HG03135 (cell line): ENCODE measurements around the gene TMA16.
A peak's percentile ranks its signal among the peaks of the same experiment; 100 is the strongest.
"Not testable (repeated sequence)": the region's sequence is repeated elsewhere in the genome, so short reads cannot be mapped to it uniquely, and the experiment has no call there.

Experiments
- ATAC-seq: cut with Tn5 transposase; IDR thresholded peaks from one replicate; pipeline ENCODE4 v1.9.1; 2021; ENCODE audit warnings: mild to moderate bottlenecking, moderate library complexity; ENCODE audit not compliant: unreplicated experiment

The TMA16 gene

GRCh38 chr4:163505374-163505773 lies 10.9 kb downstream of the TMA16 start:
- ATAC-seq = no peak

- ATAC-seq = no peak
Measured at GRCh38 chr4:163515198-163515597, 20.7 kb downstream of the TMA16 start.

- ATAC-seq = no peak
Measured at GRCh38 chr4:163523791-163524365, 29.4 kb downstream of the TMA16 start.

- no peak for ATAC-seq
Measured at GRCh38 chr4:163525982-163526381, 31.5 kb downstream of the TMA16 start.

- no peak for ATAC-seq
Measured at GRCh38 chr4:163527172-163527571, 32.7 kb downstream of the TMA16 start.

DNA sequence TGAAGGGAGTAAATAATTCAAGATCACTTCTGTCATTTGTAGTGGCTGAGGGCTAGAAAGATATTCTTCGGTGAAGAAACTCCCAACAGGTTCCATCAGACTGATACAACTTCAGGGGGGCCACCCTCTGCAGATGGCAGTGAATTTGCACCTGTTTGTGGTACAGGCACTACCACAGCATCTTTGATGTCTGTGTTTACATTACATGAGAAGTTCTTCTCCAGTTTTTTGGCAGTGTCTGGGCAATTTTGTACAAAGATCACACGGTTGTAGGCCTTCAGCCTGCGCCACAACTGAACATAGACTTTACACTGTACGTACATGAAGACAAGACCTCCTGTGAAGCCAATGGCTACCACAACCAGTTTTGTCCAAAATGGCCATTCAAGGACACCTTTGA lies 34.2 kb downstream of the TMA16 start:
- no peak for ATAC-seq

GRCh38 chr4:163534056-163534455 lies 39.6 kb downstream of the TMA16 start:
- no peak for ATAC-seq

DNA sequence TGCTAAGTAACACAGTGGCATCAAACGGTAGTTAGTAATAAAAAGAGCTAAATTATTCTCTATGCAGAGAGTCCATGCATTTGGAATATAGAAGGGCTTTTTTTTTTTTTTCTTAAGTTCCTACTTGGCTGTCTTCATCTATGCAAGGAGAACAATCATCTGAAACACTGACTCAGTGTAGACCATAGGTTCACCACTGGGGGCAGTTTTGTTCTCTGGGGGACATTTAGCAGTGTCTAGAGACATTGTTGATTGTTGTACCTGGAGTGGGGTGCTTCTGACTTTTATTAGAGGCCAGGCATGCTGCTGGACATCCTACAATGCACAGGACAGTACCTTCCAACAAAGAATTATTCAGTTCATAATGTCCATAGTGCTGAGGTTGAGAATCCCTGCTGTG lies 41.2 kb downstream of the TMA16 start:
- no peak for ATAC-seq

GRCh38 chr4:163536091-163536490 lies 41.6 kb downstream of the TMA16 start:
- no peak for ATAC-seq

DNA sequence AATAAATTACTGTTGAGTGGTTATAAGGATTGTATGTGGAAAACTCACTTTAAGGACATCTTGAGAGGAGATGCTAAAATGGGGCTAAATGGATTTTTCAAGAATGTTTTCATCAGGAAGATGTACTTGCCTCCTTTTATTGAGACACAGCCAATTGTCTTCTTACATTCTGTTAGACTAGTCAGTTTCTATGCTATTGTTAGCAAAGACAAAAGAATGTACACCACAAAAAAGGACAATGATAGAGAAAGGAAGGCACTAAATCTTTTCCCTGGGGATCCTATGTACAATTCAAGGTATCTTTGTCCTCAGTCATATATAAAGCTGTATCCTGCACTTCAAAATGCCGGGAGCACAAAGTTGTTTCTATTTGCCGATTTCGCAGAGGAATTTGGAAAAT lies 42.6 kb downstream of the TMA16 start:
- ATAC-seq = no peak

- ATAC-seq = not testable (repeated sequence)
Measured at GRCh38 chr4:163538820-163539219, 44.3 kb downstream of the TMA16 start.

GRCh38 chr4:163540448-163540847 lies 46.0 kb downstream of the TMA16 start:
- ATAC-seq = no peak

- ATAC-seq = no peak
Measured at GRCh38 chr4:163540977-163541376, 46.5 kb downstream of the TMA16 start.

DNA sequence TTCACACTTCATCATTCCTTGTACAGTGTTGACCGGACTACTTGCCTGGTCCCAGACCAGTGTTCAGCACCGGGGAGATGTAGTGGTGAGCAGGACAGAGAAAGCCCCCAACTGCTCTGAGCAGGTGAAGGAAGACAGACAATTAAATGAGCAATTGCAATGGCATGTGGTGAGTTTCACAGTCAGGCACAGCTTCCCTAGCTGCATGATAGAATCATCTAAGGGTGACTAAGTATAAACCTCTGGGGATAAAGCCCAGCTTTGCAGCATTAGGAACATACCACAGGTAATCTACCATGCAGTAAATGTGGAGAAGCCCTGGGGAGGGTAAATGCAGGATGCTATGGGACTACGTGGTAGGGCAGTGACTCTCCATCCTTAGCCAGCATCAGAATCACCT lies 47.8 kb downstream of the TMA16 start:
- no peak for ATAC-seq

- ATAC-seq = peak; percentile 81
Measured at GRCh38 chr4:163544407-163545038, 50.0 kb downstream of the TMA16 start.

GRCh38 chr4:163548481-163549243 lies 54.2 kb downstream of the TMA16 start:
- ATAC-seq = no peak

DNA sequence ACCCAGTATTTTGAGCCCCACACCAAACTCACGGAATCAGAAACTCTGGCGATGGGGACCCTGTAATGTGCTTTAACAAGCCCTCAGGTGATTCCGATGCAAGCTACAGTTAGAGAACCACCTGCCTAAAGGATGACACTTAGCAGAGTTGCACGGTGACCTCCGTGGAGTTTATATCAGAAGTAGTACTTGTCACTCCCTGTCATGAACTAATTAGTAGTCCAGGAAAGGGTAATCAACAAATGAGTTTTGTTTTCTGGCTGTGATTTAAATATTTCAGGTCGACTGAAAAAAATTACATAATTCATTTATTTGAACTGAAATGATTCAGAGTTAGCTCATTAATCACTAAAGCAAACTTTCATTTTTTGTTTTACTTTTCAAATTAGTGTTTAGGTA lies 56.4 kb downstream of the TMA16 start:
- no peak for ATAC-seq

DNA sequence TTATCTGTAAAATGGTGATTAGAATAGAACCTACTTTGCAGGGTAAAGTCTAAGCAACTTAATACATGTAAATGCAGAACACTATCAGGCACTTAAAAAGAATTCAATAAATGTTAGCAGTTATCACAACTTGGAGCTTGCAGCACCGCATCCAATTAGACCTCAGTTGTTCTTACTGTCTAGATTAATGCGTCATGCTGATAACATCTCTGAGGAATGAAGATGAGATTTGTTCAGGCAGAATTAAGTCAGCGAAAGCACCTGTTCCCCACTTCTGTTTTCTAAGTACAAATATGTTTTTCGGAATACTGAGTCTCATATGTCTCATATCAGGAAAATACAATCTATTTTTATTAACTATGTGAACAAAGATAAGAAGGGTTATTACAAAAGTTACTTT lies 58.7 kb downstream of the TMA16 start:
- no peak for ATAC-seq

- no peak for ATAC-seq
Measured at GRCh38 chr4:163554870-163555465, 60.5 kb downstream of the TMA16 start.

DNA sequence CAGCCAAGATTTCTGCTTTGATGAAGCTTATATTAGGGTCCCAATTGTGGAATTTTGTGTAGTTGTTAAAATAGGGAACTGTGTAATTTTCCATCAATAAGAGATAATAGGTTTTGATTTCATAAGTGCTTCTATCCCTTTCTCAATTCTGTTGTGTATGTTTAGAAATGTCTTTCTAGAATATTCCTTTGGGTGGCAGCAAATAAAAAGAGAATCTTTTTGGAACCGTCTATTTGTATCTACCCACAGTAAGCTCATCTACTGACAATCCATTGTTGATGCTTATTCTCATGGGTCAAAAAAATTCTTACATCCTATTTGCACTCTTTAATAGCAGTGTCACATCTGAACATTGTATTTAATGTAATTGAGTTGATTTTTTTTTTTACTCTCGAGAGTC lies 61.7 kb downstream of the TMA16 start:
- no peak for ATAC-seq

DNA sequence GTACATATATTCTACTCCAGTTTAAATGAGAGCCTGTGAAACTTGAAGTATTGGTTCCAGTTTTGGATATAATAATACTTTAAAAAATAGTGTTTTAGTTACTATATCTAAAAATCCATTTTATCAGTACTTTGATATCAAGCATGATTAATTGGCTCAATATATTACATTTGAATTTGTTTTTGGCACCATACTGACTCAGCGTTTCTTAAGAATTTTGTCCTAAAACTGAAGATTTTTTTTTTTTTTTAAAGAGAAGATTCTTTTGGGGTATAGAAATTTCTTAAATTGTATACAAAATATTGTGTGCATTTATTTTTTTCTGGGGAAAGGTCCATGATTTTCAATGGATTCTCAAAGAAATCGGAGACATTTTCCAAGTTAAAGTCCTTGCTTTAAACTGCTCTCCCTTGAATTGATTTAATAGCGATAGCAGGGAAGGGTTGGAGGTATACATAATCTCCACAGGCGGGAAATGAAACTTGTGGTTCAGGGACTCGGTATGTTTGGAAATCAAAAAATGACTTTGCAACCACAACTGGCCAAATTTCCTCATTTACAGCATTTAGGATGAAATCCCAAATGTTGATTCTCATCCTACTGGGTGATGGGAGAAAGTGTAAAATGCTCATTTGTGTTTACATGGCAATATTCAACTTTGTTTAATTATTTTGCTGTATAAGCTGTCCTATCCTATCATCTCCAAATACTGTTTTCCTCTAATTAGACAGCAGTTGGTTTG lies 62.3 kb downstream of the TMA16 start:
- ATAC-seq = no peak
